Large intestine (tissue), 3 donors: ENCODE data around the gene CCNT1. TPM values are rescaled to one million over a fixed set of nuclear protein-coding genes. Genes with fewer than 3 reads are reported as not detected.
"Not testable (repeated sequence)": the region's sequence is repeated elsewhere in the genome, so short reads cannot be mapped to it uniquely, and the experiment has no call there.

ENCODE experiments used
- DNase-seq, 2 donors: peaks; one replicate each; pipeline versions ENCODE4 v3.0.0 to v3.0.0-alpha.2; 2013
- H3K27ac ChIP-seq: one replicate; pipeline ENCODE4 v1.5.1; 2013; ENCODE audit warnings: low read length
- H3K27me3 ChIP-seq: 2 replicates; pipeline ENCODE4 v1.6.1; 2013; ENCODE audit warnings: low read length; ENCODE audit not compliant: control insufficient read depth, insufficient read depth
- H3K36me3 ChIP-seq: 2 replicates; pipeline ENCODE4 v1.6.1; 2013; ENCODE audit warnings: low read length; ENCODE audit not compliant: control insufficient read depth, insufficient read depth
- H3K4me1 ChIP-seq: one replicate; pipeline ENCODE4 v1.6.1; 2013; ENCODE audit warnings: low read length; ENCODE audit not compliant: control insufficient read depth, insufficient read depth
- H3K4me3 ChIP-seq: one replicate; pipeline ENCODE4 v1.5.1; 2013; ENCODE audit warnings: low read length
- H3K9me3 ChIP-seq: one replicate; pipeline ENCODE4 v1.6.1; 2013; ENCODE audit warnings: mild to moderate bottlenecking, low read depth, low read length, moderate library complexity; ENCODE audit not compliant: control insufficient read depth
- WGBS: methylation state at CpG from one replicate; pipeline ENCODE4 v1.1.5; 2013; ENCODE audit warnings: low lambda C conversion rate; ENCODE audit not compliant: insufficient coverage; 5-methylcytosine and 5-hydroxymethylcytosine counted together
- polyA plus RNA-seq: library from polyadenylated mRNA; unstranded; fragments of 120-200 nt; gene quantifications from one replicate; pipeline ENCODE4 v1.2.1, GENCODE V29; 2013

CCNT1 gene
- polyA plus RNA-seq, 1 donor: 20.8 TPM

GRCh38 chr12:48736456-48736855, 19.9 kb upstream of the CCNT1 start:
- no peaks in the 10 kb centered on the region for H3K9me3 ChIP-seq
- no peak overlapping the region for H3K27ac ChIP-seq
- no peak overlapping the region for H3K4me3 ChIP-seq
- DNase-seq: no peak
- no CpG with 5 or more reads among the region's 1 CpG for WGBS
- no peaks in the 10 kb centered on the region for H3K36me3 ChIP-seq
- H3K4me1 ChIP-seq: no peaks in the 10 kb centered on the region
- peaks cover 6% of the 10 kb centered on the region for H3K27me3 ChIP-seq

GRCh38 chr12:48728807-48729206, 12.3 kb upstream of the CCNT1 start:
- no CpG with 5 or more reads among the region's 5 CpGs for WGBS
- no peaks in the 10 kb centered on the region for H3K27me3 ChIP-seq

GRCh38 chr12:48720737-48721136, 4.2 kb upstream of the CCNT1 start:
- not testable (repeated sequence) for H3K36me3 ChIP-seq, H3K27ac ChIP-seq, H3K27me3 ChIP-seq, H3K4me1 ChIP-seq, H3K9me3 ChIP-seq, DNase-seq, H3K4me3 ChIP-seq
- WGBS: no CpG with 5 or more reads among the region's 1 CpG

More at GRCh38 chr12:48728807-48729206, 12.3 kb upstream of the CCNT1 start:
- H3K27ac ChIP-seq: no peak overlapping the region
- no peaks in the 10 kb centered on the region for H3K4me1 ChIP-seq
- H3K36me3 ChIP-seq: no peaks in the 10 kb centered on the region
- no peak overlapping the region for H3K4me3 ChIP-seq
- no peak for DNase-seq
- H3K9me3 ChIP-seq: peaks cover 1% of the 10 kb centered on the region

- H3K36me3 ChIP-seq, H3K9me3 ChIP-seq, H3K4me1 ChIP-seq, DNase-seq, H3K4me3 ChIP-seq, H3K27me3 ChIP-seq, H3K27ac ChIP-seq: not testable (repeated sequence)
- WGBS: 63% methylated on average over 1 of the region's 2 CpGs
Measured at GRCh38 chr12:48720171-48720570, 3.7 kb upstream of the CCNT1 start.

GRCh38 chr12:48719002-48719401, 2.5 kb upstream of the CCNT1 start:
- not testable (repeated sequence) for H3K4me3 ChIP-seq
- WGBS: no CpG with 5 or more reads among the region's 4 CpGs

GRCh38 chr12:48717252-48717695, 767 bp upstream of the CCNT1 start:
- DNase-seq: peak in 1 of 2 donors; percentile 18
- peak overlapping the region; percentile 85 for H3K4me3 ChIP-seq

More at GRCh38 chr12:48719002-48719401, 2.5 kb upstream of the CCNT1 start:
- DNase-seq, H3K4me1 ChIP-seq, H3K27ac ChIP-seq, H3K36me3 ChIP-seq, H3K27me3 ChIP-seq, H3K9me3 ChIP-seq: not testable (repeated sequence)

GRCh38 chr12:48716168-48716492, 377 bp downstream of the CCNT1 start:
- H3K27me3 ChIP-seq: no peaks in the 10 kb centered on the region
- peaks cover 6% of the 10 kb centered on the region for H3K4me1 ChIP-seq
- DNase-seq: no peak
- peak overlapping the region; percentile 85 for H3K4me3 ChIP-seq
- H3K36me3 ChIP-seq: peaks cover 12% of the 10 kb centered on the region
- H3K9me3 ChIP-seq: no peaks in the 10 kb centered on the region
- WGBS: no CpG with 5 or more reads among the region's 17 CpGs
- H3K27ac ChIP-seq: peak overlapping the region; percentile 93

More at GRCh38 chr12:48717252-48717695, 767 bp upstream of the CCNT1 start:
- Histone ChIP-seq H3K4me1 (peaks cover 6% of the 10 kb centered on the region), H3K36me3 (peaks cover 8% of the 10 kb centered on the region), H3K27ac (peak overlapping the region; percentile 93), H3K9me3 (no peaks in the 10 kb centered on the region), H3K27me3 (no peaks in the 10 kb centered on the region)
- WGBS: 20% methylated on average over 2 of the region's 21 CpGs

GRCh38 chr12:48712209-48712608, 4.3 kb downstream of the CCNT1 start:
- peaks cover 26% of the 10 kb centered on the region for H3K36me3 ChIP-seq
- peaks cover 6% of the 10 kb centered on the region for H3K4me1 ChIP-seq
- no peak for DNase-seq
- H3K27ac ChIP-seq: no peak overlapping the region
- H3K27me3 ChIP-seq: no peaks in the 10 kb centered on the region
- no peak overlapping the region for H3K4me3 ChIP-seq
- no peaks in the 10 kb centered on the region for H3K9me3 ChIP-seq
- 100% methylated on average over 1 of the region's 10 CpGs for WGBS

GRCh38 chr12:48698822-48699221, 17.7 kb downstream of the CCNT1 start:
- 80% methylated on average over 2 of the region's 7 CpGs for WGBS
- H3K4me1 ChIP-seq, H3K27me3 ChIP-seq, H3K4me3 ChIP-seq, H3K27ac ChIP-seq, DNase-seq, H3K9me3 ChIP-seq: not testable (repeated sequence)
- peaks cover 48% of the 10 kb centered on the region for H3K36me3 ChIP-seq

- no CpG with 5 or more reads among the region's 5 CpGs for WGBS
- H3K27me3 ChIP-seq: no peaks in the 10 kb centered on the region
- H3K9me3 ChIP-seq: no peaks in the 10 kb centered on the region
- H3K27ac ChIP-seq: no peak overlapping the region
- DNase-seq: no peak
- H3K4me1 ChIP-seq: no peaks in the 10 kb centered on the region
- H3K4me3 ChIP-seq: no peak overlapping the region
- H3K36me3 ChIP-seq: peaks cover 45% of the 10 kb centered on the region
Measured at GRCh38 chr12:48696626-48697025, 19.9 kb downstream of the CCNT1 start.

GRCh38 chr12:48695859-48696258, 20.6 kb downstream of the CCNT1 start:
- no peak overlapping the region for H3K4me3 ChIP-seq
- no peaks in the 10 kb centered on the region for H3K4me1 ChIP-seq
- WGBS: no CpG with 5 or more reads among the region's 2 CpGs
- no peak overlapping the region for H3K27ac ChIP-seq
- DNase-seq: no peak
- H3K9me3 ChIP-seq: no peaks in the 10 kb centered on the region
- H3K27me3 ChIP-seq: no peaks in the 10 kb centered on the region
- H3K36me3 ChIP-seq: peaks cover 45% of the 10 kb centered on the region
